MCF 10A (cell line): ENCODE results near the gene SIM2. TPM values are rescaled to one million over a fixed set of nuclear protein-coding genes. Genes with fewer than 3 reads are reported as not detected.

Experiments
- BruUV-seq: library from RNA; stranded (reverse); fragments of 400-500 nt; replicated peaks from 2 replicates; lab custom pipeline; 2021; lab: Mats Ljungman, UMichigan
- CTCF ChIA-PET: fragments of 300-600 bp; sonication (Branson Sonifier 250); formaldehyde crosslinking; extraction: SDS; loops from one replicate; lab custom pipeline; 2021; ENCODE audit warnings: antibody characterized with exemption, inconsistent platforms; lab: Yijun Ruan, JAX
- POLR2A ChIA-PET: fragments of 300-600, 350-650 bp; sonication (Branson Sonifier 250); formaldehyde crosslinking; extraction: SDS; loops from one replicate; lab custom pipeline; 2020; ENCODE audit warnings: antibody characterized with exemption, inconsistent platforms; lab: Yijun Ruan, JAX
- DNase-seq: peaks from one replicate; pipeline ENCODE4 v3.0.0-alpha.2; 2018; ENCODE audit not compliant: unreplicated experiment
- H3K27ac Mint-ChIP-seq: one replicate; pipeline ENCODE4 v1.8.0; 2022; ENCODE audit warnings: mild to moderate bottlenecking, low read depth, mixed read lengths; ENCODE audit not compliant: unreplicated experiment
- H3K27me3 Mint-ChIP-seq: one replicate; pipeline ENCODE4 v1.8.0; 2022; ENCODE audit warnings: mixed read lengths; ENCODE audit not compliant: insufficient read depth, unreplicated experiment
- H3K36me3 Mint-ChIP-seq: one replicate; pipeline ENCODE4 v1.8.0; 2022; ENCODE audit warnings: mild to moderate bottlenecking, moderate library complexity, mixed read lengths; ENCODE audit not compliant: insufficient read depth, unreplicated experiment
- H3K4me1 Mint-ChIP-seq: one replicate; pipeline ENCODE4 v1.8.0; 2022; ENCODE audit warnings: mixed read lengths; ENCODE audit not compliant: insufficient read depth, unreplicated experiment
- H3K4me3 Mint-ChIP-seq: one replicate; pipeline ENCODE4 v1.8.0; 2022; ENCODE audit warnings: mild to moderate bottlenecking, moderate library complexity, mixed read lengths; ENCODE audit not compliant: unreplicated experiment
- H3K9me3 Mint-ChIP-seq: one replicate; pipeline ENCODE4 v1.8.0; 2022; ENCODE audit warnings: mixed read lengths; ENCODE audit not compliant: unreplicated experiment
- intact Hi-C: fragments of 100-400 bp; cut with micrococcal nuclease; formaldehyde crosslinking; loops from 2 replicates; pipeline ENCODE4 v1.14.1; 2022
- total RNA-seq: library from RNA; stranded (reverse); gene quantifications from 2 replicates; pipeline ENCODE4 v1.2.3, GENCODE V29; 2022
- TF ChIP-seq, protein P1 (sequence below): fragments of 200-600 bp; IDR thresholded peaks from one replicate; pipeline ENCODE4 v1.8.0; 2022; ENCODE audit warnings: antibody characterized with exemption, mild to moderate bottlenecking; ENCODE audit not compliant: unreplicated experiment

Gene SIM2
- total RNA-seq, 1 experiment from 2014 or later: 14.4 TPM

GRCh38 chr21:36697060-36697850, 1.7 kb upstream of the SIM2 start:
- BruUV-seq: no TSS peak
- Mint-ChIP-seq H3K27me3 (no peaks in the 10 kb centered on the region), H3K27ac (no peak overlapping the region), H3K9me3 (no peaks in the 10 kb centered on the region), H3K36me3 (no peaks in the 10 kb centered on the region), H3K4me1 (peaks cover 8% of the 10 kb centered on the region), H3K4me3 (no peak overlapping the region)
- CTCF ChIA-PET: interaction anchor here (1.5 kb wide), 1 partner anchor 66 kb away, joined by 7 read pairs; no protein-coding TSS in a partner anchor
- POLR2A ChIA-PET: no interaction called here
- intact Hi-C loops: no loop called here
- TF ChIP-seq, protein P1, sequence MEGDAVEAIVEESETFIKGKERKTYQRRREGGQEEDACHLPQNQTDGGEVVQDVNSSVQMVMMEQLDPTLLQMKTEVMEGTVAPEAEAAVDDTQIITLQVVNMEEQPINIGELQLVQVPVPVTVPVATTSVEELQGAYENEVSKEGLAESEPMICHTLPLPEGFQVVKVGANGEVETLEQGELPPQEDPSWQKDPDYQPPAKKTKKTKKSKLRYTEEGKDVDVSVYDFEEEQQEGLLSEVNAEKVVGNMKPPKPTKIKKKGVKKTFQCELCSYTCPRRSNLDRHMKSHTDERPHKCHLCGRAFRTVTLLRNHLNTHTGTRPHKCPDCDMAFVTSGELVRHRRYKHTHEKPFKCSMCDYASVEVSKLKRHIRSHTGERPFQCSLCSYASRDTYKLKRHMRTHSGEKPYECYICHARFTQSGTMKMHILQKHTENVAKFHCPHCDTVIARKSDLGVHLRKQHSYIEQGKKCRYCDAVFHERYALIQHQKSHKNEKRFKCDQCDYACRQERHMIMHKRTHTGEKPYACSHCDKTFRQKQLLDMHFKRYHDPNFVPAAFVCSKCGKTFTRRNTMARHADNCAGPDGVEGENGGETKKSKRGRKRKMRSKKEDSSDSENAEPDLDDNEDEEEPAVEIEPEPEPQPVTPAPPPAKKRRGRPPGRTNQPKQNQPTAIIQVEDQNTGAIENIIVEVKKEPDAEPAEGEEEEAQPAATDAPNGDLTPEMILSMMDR: no peak
- DNase-seq: no peak

- no peak for DNase-seq
- Mint-ChIP-seq H3K27me3 (no peaks in the 10 kb centered on the region), H3K4me1 (peaks cover 13% of the 10 kb centered on the region), H3K36me3 (no peaks in the 10 kb centered on the region), H3K27ac (peak overlapping the region; percentile 81), H3K9me3 (no peaks in the 10 kb centered on the region), H3K4me3 (peak overlapping the region; percentile 81)
- intact Hi-C loops: loop anchor here (2.0 kb wide), 1 partner anchor 67 kb away; no protein-coding TSS in a partner anchor
- TF ChIP-seq, protein P1: no peak
- ChIA-PET CTCF (interaction anchor here (0.7 to 1.2 kb wide), 2 partner anchors 67 to 193 kb away, joined by 3 read pairs; no protein-coding TSS in a partner anchor), POLR2A (interaction anchor here (0.6 to 1.2 kb wide), 2 partner anchors 12 to 541 kb away, joined by 3 to 4 read pairs; no protein-coding TSS in a partner anchor)
- no TSS peak for BruUV-seq
Observed at GRCh38 chr21:36697851-36698384, 997 bp upstream of the SIM2 start.

- peak overlapping the region; percentile 81 for H3K4me3 Mint-ChIP-seq
- H3K9me3 Mint-ChIP-seq: no peaks in the 10 kb centered on the region
- ChIA-PET POLR2A (interaction anchor here (0.6 to 1.2 kb wide), 3 partner anchors 12 to 1850 kb away, joined by 3 to 4 read pairs (median 3); no protein-coding TSS in a partner anchor), CTCF (interaction anchor here (0.7 to 1.4 kb wide), 3 partner anchors 67 to 216 kb away, joined by 3 to 7 read pairs (median 3); no protein-coding TSS in a partner anchor)
- no peaks in the 10 kb centered on the region for H3K36me3 Mint-ChIP-seq
- H3K4me1 Mint-ChIP-seq: peaks cover 13% of the 10 kb centered on the region
- TF ChIP-seq, protein P1: no peak
- DNase-seq: peak; percentile 69
- H3K27me3 Mint-ChIP-seq: no peaks in the 10 kb centered on the region
- TSS peak; percentile 15 for BruUV-seq
- intact Hi-C loops: loop anchor here (2.0 kb wide), 1 partner anchor 68 kb away; no protein-coding TSS in a partner anchor
- H3K27ac Mint-ChIP-seq: peak overlapping the region; percentile 81
Observed at GRCh38 chr21:36698385-36698980, 432 bp upstream of the SIM2 start.
